K562 (cell line): ENCODE measurements around the gene JRKL. TPM values are rescaled to one million over a fixed set of nuclear protein-coding genes. Genes with fewer than 3 reads are reported as not detected.

Source experiments
- C11orf30 ChIP-seq: fragments of 450-650 bp; IDR thresholded peaks from 2 replicates; pipeline ENCODE4 v1.6.1; 2016; ENCODE audit warnings: low read depth, mild to moderate bottlenecking
- CBFA2T3 ChIP-seq: fragments of 450-650 bp; IDR thresholded peaks from 2 replicates; pipeline ENCODE4 v1.6.1; 2017
- EP300 ChIP-seq: IDR thresholded peaks from 2 replicates; pipeline ENCODE4 v1.6.1; 2012; ENCODE audit warnings: low read length, improper control_type of control experiment
- HIVEP1 ChIP-seq: fragments of 250-450 bp; sonication (Bioruptor Pico); IDR thresholded peaks from 2 replicates; pipeline ENCODE4 v1.4.0; 2020; ENCODE audit warnings: mild to moderate bottlenecking
- HSF4 ChIP-seq: fragments of 250-450 bp; sonication (Bioruptor Pico); IDR thresholded peaks from 2 replicates; pipeline ENCODE4 v2.1.2; 2022; ENCODE audit warnings: mild to moderate bottlenecking, moderate library complexity, borderline replicate concordance
- NONO ChIP-seq, 2 experiments: fragments of 200-400 bp in 1 of 2; fragments of 450-650 bp in 1 of 2; formaldehyde crosslinking in 1 of 2; IDR thresholded peaks; 2 replicates each; pipeline ENCODE4 v1.6.1; 2017; ENCODE audit warnings: low read depth in 2 of 2, mild to moderate bottlenecking in 2 of 2, moderate library complexity in 2 of 2, low read length in 1 of 2
- POLR2H ChIP-seq: IDR thresholded peaks from 2 replicates; pipeline ENCODE4 v1.6.1; 2016; ENCODE audit warnings: missing genetic modification characterization, low read depth, mild to moderate bottlenecking, control low read depth, missing compliant biosample characterization, moderate library complexity
- SMARCE1 ChIP-seq: fragments of 450-650 bp; IDR thresholded peaks from 2 replicates; pipeline ENCODE4 v1.7.1; 2016; ENCODE audit warnings: mild to moderate bottlenecking
- SREBF1 ChIP-seq: fragments of 150-350 bp; IDR thresholded peaks from 2 replicates; pipeline ENCODE4 v1.6.1; 2014; ENCODE audit warnings: antibody characterized with exemption, low read depth, low read length, borderline replicate concordance
- ZNF324 ChIP-seq: fragments of 250-450 bp; sonication (Bioruptor Pico); IDR thresholded peaks from 2 replicates; pipeline ENCODE4 v1.4.0; 2020; ENCODE audit warnings: mild to moderate bottlenecking
- polyA plus RNA-seq, 8 experiments: library from polyadenylated mRNA; depleted of rRNA in 4 of 8; stranded (reverse) in 5 of 8; unstranded in 3 of 8; fragments of >200 nt; fragmentation: Nextera tagmentation in 2 of 8; fragmentation: Illumina TruSeq in 1 of 8; extraction: Ambion mirVana in 2 of 8; extraction: Trizol in 1 of 8; gene quantifications; 2 replicates each; pipeline versions ENCODE4 v1.2.1 to v1.2.3, GENCODE V29; 2011 to 2014; ENCODE audit warnings: inconsistent platforms in 1 of 8, missing spikeins in 1 of 8
- total RNA-seq, 7 experiments: library from RNA; depleted of rRNA in 6 of 7; stranded (reverse); fragments of >200 nt in 6 of 7; fragmentation: Illumina TruSeq in 2 of 7; extraction: Trizol in 2 of 7; gene quantifications; 2 replicates each; pipeline versions ENCODE4 v1.2.1 to v1.2.3, GENCODE V29; 2011 to 2021; ENCODE audit warnings: low replicate concordance in 1 of 7
- TF ChIP-seq, protein P1 (sequence below): fragments of 450-650 bp; IDR thresholded peaks from 2 replicates; pipeline ENCODE4 v1.6.1; 2017; ENCODE audit warnings: antibody characterized with exemption, mild to moderate bottlenecking
- TF ChIP-seq, protein P2 (sequence below), 2 experiments: fragments of 450-650 bp; conservative IDR thresholded peaks; 2 replicates each; pipeline ENCODE4 v1.6.1; 2017; ENCODE audit warnings: mild to moderate bottlenecking in 2 of 2, moderate library complexity in 2 of 2
- TF ChIP-seq, protein P3 (sequence below), 2 experiments: fragments of 450-650 bp in 1 of 2; sonication (generic) in 1 of 2; formaldehyde crosslinking in 1 of 2; IDR thresholded peaks in 1 of 2; conservative IDR thresholded peaks in 1 of 2; 2 replicates each; pipeline versions ENCODE4 v1.6.1 to v1.8.1; 2016 to 2023; ENCODE audit warnings: mild to moderate bottlenecking in 2 of 2, moderate library complexity in 2 of 2, inconsistent platforms in 1 of 2, missing genetic modification reagents in 1 of 2
- TF ChIP-seq, protein P4 (sequence below), 2 experiments: fragments of 200-800 bp in 1 of 2; sonication (Bioruptor generic) in 1 of 2; sonication (generic) in 1 of 2; formaldehyde crosslinking in 1 of 2; IDR thresholded peaks in 1 of 2; conservative IDR thresholded peaks in 1 of 2; 2 replicates each; pipeline versions ENCODE4 v1.5.0 to v1.6.1; 2016 to 2020; ENCODE audit warnings: missing compliant biosample characterization in 1 of 2, missing genetic modification characterization in 1 of 2, missing genetic modification reagents in 1 of 2
- TF ChIP-seq, protein P5 (sequence below), 3 experiments: fragments of 200-800 bp in 1 of 3; fragments of 250-450 bp in 1 of 3; fragments of 450-650 bp in 1 of 3; sonication (Bioruptor Pico) in 1 of 3; sonication (Bioruptor generic) in 1 of 3; formaldehyde crosslinking in 1 of 3; IDR thresholded peaks; 2 replicates each; pipeline versions ENCODE4 v1.6.1 to v1.8.0; 2016 to 2022; ENCODE audit warnings: mild to moderate bottlenecking in 2 of 3, missing genetic modification characterization in 2 of 3, missing compliant biosample characterization in 1 of 3, moderate library complexity in 1 of 3

JRKL gene
- total and polyA plus RNA-seq, 9 of the 15 experiments (the other 6 are each of a cell fraction or from before 2014, with no cell fraction given), result 4.5 to 14.8 (median 8.5) TPM

DNA sequence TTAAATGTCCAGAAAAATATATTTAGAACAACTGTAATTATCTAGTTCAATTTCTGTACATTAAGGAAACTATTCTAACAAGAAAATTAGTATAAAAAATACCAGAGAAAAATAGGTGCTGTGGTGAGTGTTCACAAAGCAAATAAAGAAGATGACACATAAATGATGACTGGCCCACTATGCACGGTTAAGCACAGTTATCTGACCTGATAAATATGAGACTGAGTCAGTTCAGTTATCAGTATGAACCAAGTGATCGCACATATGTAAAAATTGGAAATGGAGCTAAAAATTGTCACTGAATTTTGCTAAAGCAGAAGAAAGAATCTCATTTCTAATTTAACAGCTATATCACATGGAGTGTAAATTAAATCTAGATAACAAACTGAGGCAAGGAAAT is 28.0 kb upstream of the JRKL start (continued):
- TF ChIP-seq, protein P1, sequence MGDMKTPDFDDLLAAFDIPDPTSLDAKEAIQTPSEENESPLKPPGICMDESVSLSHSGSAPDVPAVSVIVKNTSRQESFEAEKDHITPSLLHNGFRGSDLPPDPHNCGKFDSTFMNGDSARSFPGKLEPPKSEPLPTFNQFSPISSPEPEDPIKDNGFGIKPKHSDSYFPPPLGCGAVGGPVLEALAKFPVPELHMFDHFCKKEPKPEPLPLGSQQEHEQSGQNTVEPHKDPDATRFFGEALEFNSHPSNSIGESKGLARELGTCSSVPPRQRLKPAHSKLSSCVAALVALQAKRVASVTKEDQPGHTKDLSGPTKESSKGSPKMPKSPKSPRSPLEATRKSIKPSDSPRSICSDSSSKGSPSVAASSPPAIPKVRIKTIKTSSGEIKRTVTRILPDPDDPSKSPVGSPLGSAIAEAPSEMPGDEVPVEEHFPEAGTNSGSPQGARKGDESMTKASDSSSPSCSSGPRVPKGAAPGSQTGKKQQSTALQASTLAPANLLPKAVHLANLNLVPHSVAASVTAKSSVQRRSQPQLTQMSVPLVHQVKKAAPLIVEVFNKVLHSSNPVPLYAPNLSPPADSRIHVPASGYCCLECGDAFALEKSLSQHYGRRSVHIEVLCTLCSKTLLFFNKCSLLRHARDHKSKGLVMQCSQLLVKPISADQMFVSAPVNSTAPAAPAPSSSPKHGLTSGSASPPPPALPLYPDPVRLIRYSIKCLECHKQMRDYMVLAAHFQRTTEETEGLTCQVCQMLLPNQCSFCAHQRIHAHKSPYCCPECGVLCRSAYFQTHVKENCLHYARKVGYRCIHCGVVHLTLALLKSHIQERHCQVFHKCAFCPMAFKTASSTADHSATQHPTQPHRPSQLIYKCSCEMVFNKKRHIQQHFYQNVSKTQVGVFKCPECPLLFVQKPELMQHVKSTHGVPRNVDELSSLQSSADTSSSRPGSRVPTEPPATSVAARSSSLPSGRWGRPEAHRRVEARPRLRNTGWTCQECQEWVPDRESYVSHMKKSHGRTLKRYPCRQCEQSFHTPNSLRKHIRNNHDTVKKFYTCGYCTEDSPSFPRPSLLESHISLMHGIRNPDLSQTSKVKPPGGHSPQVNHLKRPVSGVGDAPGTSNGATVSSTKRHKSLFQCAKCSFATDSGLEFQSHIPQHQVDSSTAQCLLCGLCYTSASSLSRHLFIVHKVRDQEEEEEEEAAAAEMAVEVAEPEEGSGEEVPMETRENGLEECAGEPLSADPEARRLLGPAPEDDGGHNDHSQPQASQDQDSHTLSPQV, result peak; percentile 32; the same call in 1 of the 2 replicates
- peak; percentile 68; the same call in 1 of the 2 replicates for TF ChIP-seq EP300
- TF ChIP-seq SMARCE1, result peak; percentile 93
- TF ChIP-seq ZNF324 (CRISPR knock-in tag), result no peak
- TF ChIP-seq SREBF1, result no peak
- TF ChIP-seq, protein P2, sequence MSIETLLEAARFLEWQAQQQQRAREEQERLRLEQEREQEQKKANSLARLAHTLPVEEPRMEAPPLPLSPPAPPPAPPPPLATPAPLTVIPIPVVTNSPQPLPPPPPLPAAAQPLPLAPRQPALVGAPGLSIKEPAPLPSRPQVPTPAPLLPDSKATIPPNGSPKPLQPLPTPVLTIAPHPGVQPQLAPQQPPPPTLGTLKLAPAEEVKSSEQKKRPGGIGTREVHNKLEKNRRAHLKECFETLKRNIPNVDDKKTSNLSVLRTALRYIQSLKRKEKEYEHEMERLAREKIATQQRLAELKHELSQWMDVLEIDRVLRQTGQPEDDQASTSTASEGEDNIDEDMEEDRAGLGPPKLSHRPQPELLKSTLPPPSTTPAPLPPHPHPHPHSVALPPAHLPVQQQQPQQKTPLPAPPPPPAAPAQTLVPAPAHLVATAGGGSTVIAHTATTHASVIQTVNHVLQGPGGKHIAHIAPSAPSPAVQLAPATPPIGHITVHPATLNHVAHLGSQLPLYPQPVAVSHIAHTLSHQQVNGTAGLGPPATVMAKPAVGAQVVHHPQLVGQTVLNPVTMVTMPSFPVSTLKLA (conservative IDR thresholded peaks at IDR 0.05), result 0 out of 4 replicates have a peak, but pooled peaks of 1 of the 2 experiments have one; percentile 20
- TF ChIP-seq NONO (IDR thresholded peaks at IDR 0.05; ENCODE audit: low read depth in 2 of 2, low read length in 1 of 2), result no peak
- no peak for TF ChIP-seq HIVEP1 (CRISPR knock-in tag)
- TF ChIP-seq, protein P3, sequence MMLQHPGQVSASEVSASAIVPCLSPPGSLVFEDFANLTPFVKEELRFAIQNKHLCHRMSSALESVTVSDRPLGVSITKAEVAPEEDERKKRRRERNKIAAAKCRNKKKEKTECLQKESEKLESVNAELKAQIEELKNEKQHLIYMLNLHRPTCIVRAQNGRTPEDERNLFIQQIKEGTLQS (IDR thresholded peaks at IDR 0.05), result peak; percentile 89
- TF ChIP-seq, protein P3 (CRISPR knock-in tag; conservative IDR thresholded peaks at IDR 0.05), result no peak
- TF ChIP-seq CBFA2T3, result peak; percentile 80
- TF ChIP-seq, protein P4, sequence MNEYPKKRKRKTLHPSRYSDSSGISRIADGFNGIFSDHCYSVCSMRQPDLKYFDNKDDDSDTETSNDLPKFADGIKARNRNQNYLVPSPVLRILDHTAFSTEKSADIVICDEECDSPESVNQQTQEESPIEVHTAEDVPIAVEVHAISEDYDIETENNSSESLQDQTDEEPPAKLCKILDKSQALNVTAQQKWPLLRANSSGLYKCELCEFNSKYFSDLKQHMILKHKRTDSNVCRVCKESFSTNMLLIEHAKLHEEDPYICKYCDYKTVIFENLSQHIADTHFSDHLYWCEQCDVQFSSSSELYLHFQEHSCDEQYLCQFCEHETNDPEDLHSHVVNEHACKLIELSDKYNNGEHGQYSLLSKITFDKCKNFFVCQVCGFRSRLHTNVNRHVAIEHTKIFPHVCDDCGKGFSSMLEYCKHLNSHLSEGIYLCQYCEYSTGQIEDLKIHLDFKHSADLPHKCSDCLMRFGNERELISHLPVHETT (CRISPR knock-in tag; conservative IDR thresholded peaks at IDR 0.05 in 1 of 2, IDR thresholded peaks at IDR 0.05 in 1 of 2), result no peak
- TF ChIP-seq POLR2H (tag), result 0 out of 2 replicates have a peak, but pooled peaks have one; percentile 21
- TF ChIP-seq HSF4 (CRISPR knock-in tag), result no peak
- TF ChIP-seq C11orf30, result peak; percentile 42
- TF ChIP-seq, protein P5, sequence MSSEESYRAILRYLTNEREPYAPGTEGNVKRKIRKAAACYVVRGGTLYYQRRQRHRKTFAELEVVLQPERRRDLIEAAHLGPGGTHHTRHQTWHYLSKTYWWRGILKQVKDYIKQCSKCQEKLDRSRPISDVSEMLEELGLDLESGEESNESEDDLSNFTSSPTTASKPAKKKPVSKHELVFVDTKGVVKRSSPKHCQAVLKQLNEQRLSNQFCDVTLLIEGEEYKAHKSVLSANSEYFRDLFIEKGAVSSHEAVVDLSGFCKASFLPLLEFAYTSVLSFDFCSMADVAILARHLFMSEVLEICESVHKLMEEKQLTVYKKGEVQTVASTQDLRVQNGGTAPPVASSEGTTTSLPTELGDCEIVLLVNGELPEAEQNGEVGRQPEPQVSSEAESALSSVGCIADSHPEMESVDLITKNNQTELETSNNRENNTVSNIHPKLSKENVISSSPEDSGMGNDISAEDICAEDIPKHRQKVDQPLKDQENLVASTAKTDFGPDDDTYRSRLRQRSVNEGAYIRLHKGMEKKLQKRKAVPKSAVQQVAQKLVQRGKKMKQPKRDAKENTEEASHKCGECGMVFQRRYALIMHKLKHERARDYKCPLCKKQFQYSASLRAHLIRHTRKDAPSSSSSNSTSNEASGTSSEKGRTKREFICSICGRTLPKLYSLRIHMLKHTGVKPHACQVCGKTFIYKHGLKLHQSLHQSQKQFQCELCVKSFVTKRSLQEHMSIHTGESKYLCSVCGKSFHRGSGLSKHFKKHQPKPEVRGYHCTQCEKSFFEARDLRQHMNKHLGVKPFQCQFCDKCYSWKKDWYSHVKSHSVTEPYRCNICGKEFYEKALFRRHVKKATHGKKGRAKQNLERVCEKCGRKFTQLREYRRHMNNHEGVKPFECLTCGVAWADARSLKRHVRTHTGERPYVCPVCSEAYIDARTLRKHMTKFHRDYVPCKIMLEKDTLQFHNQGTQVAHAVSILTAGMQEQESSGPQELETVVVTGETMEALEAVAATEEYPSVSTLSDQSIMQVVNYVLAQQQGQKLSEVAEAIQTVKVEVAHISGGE (CRISPR knock-in tag; IDR thresholded peaks at IDR 0.05), result no peak
